Measurements from ENCODE around the gene FGGY.

The FGGY gene

DNA sequence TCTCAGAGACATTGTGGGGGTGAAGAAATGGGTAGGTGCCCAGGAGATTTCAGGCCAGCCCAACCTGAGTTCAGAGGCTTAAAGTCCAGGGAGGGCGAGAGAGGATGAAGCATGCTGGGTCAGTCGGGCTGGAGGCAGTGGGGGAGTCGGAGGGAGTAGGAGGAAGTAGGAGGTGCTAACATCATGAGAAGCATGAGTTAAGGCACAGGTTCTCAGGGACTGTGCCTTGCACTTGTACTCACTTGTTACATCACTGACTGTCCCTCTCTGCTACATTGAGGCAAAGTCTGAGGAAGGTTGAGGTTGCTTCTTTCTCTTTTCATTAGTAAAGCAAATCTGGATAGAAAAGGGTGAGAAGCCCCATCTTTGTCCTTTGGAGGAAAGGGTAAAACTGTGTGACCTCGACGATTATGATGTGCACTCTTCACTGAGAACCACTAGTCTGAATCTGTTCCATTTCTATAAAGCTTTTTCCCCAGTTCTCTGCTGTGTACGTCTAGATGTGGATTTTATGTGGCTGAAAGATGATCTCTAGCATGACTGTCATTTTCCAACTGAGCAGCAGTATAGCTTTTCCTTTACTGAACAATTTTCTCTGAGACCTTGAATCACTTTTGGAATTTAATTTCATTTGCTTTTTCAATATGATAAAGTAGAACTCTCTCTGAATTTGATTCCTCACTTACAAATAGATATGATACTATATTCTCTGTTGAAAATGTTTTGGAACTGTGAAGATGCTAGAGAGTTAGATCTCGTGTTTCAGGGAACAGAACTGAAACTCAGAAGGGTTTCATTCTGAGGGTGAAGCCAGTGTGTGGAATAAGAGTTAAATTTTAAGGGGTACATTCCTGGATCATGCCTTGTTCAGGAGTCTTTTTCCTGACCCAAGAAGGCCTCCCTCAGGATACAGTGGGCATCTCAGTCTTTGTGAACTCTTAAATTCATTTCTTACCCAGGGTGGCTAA, 94.6 kb downstream of the FGGY start:
- no peak for DNase-seq

DNA sequence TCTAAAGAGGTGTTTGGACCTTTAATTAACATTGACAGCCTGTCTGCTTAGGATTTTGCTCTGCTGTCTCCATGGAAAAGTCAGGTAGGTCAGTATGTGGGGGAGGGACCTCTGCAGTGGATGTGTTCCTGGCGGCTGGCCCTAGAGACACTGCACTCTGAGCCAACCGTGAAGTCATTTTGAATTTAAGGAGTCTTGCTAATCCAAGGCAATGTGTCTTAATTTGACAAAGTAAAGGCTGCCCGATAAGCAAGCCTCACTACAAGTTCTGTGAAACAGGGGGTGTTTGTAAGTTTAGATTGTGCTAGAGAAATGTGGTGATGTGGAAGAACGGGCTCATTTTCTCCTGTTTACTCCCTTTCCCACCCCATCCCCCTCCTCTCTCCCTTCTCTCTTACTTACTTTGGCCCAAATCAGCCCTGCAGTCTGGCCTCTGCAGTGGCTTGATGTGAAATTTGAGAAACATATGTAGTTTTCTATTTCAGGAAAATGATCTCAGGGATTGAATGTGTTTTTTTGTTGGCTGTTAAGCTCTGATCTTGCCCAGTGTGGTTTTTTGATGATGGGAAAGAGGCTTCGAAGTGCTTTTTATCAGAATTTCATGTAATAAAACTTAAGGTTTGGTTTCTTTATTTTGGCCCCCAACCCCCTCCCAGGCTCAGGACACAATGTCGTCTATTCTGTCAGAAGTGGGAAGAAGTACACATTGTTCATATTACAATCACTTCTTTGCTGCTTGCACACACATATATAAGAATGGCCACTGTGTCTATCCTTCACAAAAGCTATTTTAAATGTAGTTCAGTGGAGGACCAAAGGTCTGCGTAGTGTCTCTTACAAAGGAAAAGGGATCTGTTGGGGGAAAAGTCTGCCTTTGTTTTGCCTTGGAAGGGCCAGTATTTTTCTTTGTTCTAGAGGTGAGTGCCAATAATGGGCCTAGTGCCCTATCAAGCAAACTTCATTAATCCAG, 96.6 kb downstream of the FGGY start:
- peak; percentile 58 to 95 for DNase-seq

DNA sequence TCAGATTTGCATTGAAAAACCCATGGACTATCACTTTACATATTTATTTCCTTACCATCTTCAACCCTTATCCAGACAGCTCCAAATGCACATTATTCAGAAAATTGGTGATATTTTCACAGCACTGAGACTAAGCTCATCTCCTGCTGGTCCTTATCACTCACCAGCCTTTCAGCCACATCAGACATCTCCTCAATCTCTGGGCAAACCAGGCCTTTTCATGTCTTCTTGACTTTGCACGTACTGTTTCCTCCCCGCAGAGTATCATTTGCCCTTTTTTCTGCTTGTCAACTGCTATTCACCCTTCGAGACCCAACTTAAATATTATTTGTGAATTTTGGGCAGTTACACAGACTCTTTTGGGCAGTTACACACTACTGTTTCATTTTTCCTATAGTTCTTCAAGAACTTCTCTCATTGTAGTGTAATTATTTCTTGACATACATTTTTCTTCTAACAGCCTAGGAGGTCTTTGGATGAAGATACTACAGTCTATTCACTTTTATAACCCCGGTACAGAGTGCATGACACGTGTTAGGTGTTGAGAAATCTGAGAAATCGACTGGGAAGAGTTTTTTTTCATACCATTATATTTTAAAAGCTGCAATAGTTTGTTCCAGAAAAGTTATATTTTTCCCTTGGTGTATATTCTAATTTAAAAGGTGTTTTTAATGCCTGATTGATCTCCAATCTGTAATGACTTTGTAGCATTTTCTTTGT, 98.0 kb downstream of the FGGY start:
- DNase-seq, result no peak

DNA sequence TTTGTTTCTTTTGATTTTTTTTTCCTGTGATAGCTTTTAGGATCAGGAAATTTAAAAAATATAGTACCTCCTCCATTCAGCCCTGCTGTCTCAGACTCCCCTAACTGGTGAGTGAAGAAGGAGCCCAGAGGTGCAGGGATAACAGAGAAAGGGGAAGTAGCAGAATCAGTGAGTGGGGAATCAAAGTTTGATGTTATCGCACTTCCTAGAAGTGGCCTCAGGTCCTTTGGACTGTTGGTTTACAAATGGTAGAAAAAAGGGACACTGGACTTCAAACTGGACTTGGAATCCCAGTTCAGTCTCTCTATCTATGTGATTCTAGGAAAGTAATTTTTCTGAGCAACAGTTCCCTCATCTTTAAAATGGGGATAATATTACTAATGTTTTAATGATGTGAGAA, 99.5 kb downstream of the FGGY start:
- DNase-seq, result no peak

DNA sequence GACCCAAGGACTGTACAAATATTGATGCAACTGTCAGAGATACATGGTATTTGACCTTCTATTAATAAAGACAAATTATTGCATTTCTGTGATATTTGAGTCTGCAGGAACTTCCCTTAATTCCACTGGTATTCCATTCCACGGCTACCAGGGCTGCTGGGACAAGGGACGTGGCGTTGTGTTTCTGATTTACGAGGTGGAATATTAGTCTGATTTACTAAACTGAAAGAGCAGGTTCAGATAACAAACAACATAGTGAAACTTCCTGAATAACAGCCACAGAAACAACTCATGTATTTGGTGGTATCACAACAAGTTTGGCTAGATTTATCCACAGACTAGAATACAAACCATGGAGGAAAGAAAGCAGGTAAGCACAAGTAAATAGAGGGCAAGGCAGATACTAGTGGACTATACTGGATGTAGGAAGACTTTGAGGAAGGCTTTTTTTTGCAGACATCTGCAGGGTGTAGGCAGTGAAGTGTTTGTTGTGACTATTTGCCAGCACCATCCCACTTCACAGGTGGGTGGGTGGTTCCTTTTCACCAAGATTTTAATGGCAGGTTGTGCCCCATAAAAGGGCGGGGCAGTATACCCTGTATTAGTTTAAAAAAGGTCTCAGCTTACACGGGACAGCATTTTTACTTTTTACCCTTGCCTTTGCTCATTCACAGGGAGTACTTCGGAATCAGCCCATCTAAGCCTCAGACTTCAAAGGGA, 100.4 kb downstream of the FGGY start:
- no peak for DNase-seq

DNA sequence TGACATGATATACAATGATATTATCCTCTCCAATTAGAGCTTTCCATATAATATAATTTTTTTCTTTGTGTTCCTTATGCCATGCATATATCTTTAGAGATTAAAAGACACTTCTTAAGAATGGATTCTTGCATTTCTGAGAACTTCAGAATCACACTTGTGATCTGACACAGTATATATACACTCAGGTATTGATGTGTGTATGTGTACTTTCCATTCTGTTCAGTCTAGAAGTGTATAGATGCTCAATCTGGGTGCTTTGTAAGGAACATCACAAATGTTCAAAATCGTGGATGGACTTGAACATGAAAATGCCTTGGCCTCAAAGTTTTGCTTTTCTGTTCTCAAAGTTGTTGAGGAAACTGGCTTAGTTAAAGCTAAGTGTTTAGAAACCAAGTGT, 102.7 kb downstream of the FGGY start:
- DNase-seq, result no peak

DNA sequence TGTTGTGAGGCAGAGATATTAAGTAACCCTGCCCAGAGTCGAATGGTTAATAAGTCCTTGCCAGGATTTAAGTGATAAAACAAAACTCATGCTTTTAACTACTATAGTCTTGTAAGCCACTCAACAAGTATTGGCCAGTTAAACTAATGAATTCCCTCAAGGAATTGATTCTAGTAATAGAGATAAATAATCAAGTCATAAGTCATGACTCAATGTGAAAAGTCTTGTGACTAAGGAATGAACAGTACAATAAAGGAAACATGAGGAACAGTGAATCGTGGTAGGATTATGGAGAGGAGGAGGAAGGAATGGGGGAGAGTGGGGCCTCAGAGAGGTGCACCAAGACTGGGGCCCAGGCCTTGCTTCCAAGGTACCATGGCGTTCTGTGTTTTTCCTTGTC, 104.7 kb downstream of the FGGY start:
- DNase-seq, result no peak

DNA sequence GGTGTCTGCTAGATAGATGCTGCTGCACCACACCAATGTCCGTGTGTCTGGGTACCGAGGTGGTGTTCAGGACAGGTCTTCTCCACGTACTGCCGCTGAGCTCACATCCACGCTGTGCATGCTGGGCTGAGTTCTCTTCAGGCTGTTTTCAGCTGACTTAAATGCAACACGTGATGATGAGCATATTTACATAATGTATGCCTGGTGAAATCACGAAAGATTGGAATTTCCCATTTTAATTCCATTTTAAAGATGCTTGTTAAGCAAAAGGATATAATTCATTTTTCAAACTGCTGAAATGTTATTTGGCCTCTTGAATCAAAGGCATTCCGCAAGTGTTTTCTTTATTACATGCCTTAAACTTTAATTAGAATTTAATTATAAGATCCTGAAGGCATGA, 107.9 kb downstream of the FGGY start:
- no peak for DNase-seq

DNA sequence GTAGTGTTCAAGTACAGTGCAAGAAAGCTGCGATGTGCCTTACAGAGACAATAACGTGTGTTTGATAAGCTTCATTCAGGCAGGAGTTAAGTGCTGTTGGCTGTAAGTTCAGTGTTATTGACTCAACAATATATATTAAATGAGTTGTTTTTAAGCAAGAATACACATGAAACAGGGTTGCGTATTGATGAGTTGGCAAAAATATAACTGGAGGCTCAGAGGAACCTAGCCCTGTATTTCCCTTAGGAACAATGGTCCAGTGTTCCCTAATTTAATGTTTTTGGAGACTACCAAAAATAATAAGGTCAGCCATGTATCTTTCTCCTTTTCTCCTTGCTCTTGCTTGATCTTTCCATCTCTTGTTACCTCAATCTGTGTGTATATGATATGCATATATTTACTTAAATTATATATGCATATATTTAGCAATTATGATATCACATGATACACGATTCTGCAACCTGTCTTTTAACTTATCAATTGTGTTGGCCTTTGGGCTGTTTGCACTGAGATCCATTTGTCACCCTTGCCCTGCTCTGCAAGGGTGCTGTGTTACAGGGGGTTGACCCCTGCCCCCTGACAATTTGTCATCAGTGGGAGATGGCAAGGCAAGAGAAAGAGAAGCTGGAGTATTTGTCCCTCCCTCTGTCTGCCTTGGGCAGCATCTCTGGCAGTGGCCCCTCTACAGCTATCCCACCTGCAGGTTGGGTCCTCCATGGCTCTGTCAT, 109.7 kb downstream of the FGGY start:
- DNase-seq, result no peak

DNA sequence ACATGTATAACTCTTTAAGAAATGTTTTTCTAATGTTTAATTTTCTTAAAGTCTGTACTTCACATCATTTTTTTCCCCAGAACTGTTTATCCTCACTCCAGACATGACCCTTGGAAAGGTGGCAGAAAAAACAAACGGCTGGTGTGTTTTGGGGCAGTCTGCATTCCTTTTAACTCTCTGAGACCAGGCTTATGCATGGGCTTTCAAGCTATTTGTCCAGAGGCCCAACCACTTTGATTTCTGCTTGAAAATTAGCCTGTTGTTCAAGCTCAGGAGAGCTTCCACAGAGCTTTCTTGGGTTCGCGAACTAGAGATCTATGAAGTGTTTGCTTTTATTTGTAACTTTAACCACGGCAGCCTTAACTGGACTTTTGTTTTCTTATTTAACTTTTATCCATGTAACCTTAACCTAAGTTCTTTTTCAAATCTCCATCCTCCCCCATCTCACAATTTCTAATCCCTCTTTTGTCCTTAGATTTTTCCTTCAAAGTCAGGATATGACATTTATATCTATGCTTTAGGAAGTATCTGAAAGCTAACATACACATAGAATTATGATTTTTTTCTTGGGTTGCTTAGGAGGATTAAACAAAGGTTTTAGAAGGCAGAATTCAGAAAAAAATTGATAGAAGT, 111.8 kb downstream of the FGGY start:
- DNase-seq, result no peak

DNA sequence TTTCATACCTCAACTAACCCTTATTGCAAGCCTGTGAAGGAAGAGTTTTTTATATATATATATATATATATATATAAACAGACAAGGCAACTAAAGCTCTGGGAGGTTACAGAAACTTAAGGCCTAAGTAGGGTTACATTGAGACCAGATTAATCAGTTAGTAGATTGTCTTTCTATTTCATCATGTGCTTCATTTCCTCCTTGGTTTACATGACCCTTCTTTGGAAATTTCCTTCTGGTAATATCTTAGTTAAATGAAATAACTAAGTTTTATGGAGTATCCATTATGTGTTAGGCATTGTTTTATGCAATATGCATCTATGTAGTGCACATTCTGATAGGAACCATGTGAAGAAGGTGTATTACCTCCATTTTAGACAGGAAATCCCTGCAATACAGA, 112.7 kb downstream of the FGGY start:
- no peak for DNase-seq

DNA sequence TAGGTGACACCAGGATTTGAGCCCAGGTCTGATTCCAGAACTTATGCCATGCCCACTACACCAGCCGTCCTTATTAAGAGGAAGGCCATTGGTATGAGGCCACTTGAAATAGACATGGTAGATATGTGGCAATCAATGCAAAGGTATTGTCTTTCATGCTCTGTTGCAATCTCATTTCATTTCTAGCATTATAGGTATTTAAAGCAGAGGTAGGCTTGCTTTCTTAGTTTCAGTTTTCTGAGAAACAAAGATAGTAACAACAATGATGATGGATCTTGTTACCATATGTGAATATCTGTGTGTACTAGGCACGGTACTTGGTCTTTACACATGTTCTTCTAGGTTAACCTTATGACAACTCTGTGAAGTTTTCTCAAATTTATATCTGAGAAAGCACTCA, 113.1 kb downstream of the FGGY start:
- no peak for DNase-seq

DNA sequence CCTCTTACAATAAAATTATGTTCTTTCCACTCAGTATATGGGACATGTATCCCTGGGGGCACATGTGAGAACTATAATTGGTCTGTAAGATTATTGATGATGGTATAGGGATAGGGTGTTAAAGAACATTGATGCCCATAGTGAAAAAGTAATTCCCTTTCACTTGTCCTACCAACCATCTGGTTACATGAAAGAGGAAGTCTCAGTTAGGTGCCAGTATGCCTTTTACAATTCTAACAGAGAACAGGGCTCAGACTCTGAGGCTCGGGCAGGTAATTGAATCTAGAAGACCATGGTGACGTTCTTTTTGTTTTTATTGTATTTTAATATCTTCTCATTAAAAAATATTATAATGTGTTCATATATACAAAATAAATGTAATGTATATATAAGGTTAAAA, 113.6 kb downstream of the FGGY start:
- no peak for DNase-seq

DNA sequence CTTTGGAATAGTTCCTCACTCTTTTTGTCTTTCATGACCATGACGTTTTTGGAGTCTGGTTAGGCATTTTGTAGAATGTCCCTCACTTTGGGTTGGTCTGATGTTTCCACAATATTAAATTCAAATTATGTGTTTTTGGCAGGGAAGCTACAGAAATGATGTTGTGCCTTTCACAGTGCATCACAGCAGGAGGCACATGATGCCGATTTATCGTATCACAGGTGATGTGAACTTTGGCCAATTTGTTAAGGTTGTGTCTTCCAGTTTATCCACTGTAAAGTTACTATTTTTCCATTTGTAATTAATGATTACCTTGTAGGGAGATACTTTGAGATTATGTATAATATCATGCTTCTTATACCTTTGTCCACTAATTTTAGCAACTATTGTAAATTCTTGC, 114.3 kb downstream of the FGGY start:
- no peak for DNase-seq

DNA sequence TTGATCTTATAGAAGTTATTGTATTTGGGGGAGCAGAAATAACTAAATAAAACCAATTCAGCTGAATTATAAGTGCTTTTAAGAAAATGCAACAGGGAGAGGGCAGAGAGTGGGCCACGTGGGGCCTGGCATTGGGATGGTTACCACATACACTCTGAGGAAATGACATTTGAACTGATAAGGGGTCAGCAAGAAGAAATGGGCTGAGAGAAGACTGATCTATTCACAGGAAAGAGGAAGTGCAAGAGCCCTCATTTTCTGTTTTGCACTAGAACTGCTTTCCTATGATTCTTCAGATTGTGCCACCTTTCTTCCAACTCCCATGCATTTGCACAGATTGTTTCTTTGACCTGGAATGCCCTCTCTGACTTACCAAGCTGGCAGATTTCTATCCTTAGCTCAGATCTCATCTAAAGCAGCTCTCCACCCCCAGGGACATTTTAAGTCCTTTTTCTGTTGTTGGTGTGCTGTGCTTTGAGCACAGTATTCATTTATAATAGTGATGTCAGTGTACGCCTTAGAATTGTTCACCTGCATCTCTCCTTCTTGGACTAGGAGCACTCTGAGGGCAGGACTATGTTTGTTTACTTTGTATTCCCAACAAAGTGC, 115.9 kb downstream of the FGGY start:
- no peak for DNase-seq

DNA sequence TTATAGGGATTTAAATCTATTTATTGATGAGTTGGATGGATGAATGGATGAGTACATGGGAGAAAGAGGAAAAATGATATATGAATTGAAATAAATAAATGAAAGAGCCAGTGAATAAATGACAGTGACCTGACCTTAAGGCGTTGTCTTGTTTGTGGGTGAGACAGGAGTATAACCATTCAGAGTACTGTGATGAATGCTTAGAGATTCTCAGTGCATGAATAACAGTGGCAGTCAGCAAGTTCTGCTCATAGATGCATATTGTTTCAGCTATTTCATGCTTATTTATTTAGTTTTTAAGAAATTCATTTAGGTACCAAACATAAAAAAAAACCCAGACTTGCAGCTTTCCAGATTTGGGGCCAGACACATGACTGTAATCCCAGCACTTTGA, 116.4 kb downstream of the FGGY start:
- DNase-seq, result no peak

DNA sequence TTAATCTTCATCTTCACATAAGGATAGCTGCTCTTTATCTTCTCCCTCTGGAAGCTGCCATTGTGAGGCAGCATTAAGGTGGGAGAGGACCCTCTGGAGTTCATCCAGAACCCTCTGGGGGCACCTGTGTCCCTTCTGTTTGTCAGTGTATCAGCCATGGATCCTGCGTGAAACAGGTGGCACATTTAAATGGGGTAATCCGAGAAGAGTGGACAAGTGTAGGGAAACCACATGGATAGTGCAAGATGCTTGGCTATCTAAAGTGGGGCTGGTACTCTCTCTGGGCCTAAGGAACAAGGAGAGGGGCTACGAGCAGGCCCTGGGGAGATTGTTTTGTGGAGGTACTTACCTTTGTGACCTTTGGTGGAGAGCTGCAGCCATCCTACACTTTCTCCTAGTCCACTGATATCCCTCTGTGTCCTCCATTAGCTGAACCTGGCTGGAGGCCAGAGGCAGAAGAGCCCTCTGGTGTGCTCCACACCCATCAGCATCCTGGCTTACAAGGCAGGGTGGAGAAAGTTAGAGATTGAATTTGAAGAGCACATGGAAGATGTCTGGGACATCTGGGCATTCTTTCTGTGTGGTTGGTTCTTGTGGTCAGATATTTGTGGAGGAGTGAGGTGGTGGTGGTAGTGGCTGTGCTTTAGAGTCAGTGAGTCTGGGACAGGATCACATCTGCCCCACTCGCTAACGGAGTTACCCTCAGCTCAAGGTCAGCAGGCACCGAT, 117.7 kb downstream of the FGGY start:
- DNase-seq, result no peak

DNA sequence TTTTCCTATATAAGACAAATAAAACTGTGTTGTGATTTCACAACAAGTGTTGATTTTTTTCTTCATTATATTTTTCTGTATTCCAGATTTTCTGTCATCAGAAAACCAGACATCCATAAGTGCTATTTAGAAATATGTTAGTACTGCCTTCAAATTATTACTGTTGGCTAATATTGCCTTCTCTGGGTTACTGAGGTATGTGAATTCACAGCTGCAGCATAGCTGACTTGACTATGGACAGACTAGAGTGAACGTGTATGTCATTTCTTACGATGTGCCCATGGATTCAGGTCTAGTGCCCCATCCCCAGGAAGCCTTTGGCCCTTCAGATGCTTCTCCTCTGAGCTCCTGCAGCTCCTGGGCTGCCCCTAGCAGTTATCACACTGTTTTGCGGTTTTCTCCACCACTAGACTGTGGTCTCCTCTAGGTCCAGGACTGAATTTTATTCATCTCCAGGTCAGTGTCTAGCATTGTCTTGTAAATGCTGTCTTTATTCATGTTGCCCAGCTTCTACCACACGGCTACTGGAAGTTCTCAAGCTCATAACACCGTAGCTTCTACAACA, 118.5 kb downstream of the FGGY start:
- DNase-seq, result no peak

DNA sequence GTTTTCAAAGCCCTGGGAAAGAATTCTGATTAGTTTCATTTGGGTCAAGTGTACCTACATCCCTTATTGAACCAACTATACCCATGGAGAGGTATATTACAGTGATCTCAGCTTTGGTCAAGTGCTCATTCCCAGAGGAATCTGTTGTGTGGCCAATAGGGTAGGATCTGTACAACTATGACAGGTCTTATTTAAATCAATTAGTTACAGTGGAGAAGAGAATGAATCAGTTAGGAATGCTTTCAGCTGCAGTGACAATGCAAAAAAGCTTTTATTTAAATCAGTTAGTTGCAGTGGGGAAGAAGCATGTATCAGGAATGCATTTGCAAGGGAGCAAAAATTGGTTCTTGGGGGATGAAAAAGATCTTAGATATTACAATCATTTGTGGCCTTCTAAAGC, 119.0 kb downstream of the FGGY start:
- no peak for DNase-seq

DNA sequence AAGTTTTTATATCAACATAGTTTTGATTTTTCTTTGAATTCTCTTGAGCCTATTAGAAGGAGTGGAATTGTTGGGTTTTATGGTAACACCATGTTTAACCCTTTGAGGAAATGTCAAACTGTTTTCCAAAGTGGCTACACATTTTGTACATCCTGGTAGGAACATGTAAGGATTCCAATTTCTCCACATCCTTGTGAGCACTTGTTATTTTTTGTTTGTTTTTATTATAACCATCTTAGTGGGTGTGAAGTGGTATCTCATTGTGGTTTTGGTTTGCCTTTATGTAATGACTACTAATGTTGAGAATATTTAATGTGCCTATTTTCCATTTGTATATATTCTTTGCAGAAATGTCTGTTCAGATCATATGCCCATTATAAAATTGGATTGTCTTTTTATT, 120.5 kb downstream of the FGGY start:
- no peak for DNase-seq
